PC-9 (cell line): ENCODE measurements around the gene SNAP23.

Experiments
- CTCF ChIP-seq: fragments of 200-600 bp; sonication (generic); conservative IDR thresholded peaks from 2 replicates; pipeline ENCODE4 v1.6.1; 2017; ENCODE audit warnings: mixed run types, antibody characterized with exemption, mild to moderate bottlenecking, moderate library complexity
- EZH2 ChIP-seq: fragments of 200-600 bp; sonication (generic); IDR thresholded peaks from 2 replicates; pipeline ENCODE4 v1.8.0; 2017; ENCODE audit warnings: antibody characterized with exemption, low read depth

DNA sequence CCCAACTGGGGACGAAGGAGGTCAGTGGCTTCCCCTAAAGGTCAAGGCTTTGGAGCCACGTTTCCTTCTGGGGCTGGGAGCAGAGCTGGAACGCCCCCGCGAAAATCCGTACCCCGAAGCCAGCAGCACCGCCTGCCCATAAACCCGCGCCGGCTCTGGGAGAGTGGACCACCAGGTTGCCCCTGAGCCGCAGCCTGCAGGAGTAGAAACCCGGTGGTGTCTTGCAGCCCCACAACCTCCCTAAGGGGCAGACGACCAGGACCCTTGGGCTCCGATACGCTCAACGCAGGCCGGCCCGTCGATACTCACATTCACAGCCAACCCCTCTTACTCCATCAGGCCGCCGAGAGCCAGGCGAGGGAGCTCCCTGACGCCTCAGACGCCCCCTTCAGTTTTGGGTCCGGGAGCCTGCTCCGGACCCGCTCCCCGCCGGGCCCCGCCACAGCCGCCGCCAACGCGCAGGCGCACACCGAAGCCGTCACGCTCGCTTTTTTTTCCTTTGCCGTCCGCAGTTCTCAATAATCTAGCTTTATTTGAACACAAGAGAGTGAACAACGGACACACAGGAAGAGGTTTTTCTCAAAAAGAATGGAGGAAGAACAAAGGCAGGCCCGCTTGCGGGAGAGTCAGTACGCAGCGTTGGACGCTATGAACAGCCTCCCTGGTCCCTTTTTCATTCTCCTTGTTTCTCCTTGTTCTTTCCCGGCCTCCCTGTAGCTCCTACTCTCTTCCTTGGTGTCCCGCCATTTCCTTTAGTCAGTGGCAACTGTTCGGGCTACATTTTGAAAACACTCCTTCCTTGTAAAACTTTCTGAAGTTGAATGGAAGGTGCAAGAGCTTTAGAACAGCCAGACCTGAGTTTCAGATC lies 4.5 kb upstream of the SNAP23 start, which contains the start of gene ZNF106:
- no peak for TF ChIP-seq CTCF
- no peak for TF ChIP-seq EZH2
